Central memory CD8-positive, alpha-beta T cell (primary cell): ENCODE results near the gene ACBD6.

Experiments
- ATAC-seq: fragments of 150-1000 bp; cut with Tn5 transposase; replicated peaks from 2 replicates; pipeline ENCODE4 v1.10.0; 2022; ENCODE audit warnings: mild to moderate bottlenecking, moderate FRiP score, moderate number of reproducible peaks; ENCODE audit not compliant: poor library complexity, severe bottlenecking; ENCODE audit errors: extremely low read depth
- DNase-seq, 2 donors: peaks; one replicate each; pipeline ENCODE4 v3.0.0; 2021; ENCODE audit warnings: low spot score in 2 of 2
- H3K27ac Mint-ChIP-seq: one replicate; pipeline ENCODE4 v1.8.0; 2022; ENCODE audit warnings: low read depth, mild to moderate bottlenecking, moderate library complexity, mixed read lengths
- H3K27me3 Mint-ChIP-seq: one replicate; pipeline ENCODE4 v1.8.0; 2022; ENCODE audit warnings: mixed read lengths
- H3K36me3 Mint-ChIP-seq: one replicate; pipeline ENCODE4 v1.8.0; 2022; ENCODE audit warnings: mild to moderate bottlenecking, moderate library complexity, mixed read lengths; ENCODE audit not compliant: insufficient read depth
- H3K4me1 Mint-ChIP-seq: one replicate; pipeline ENCODE4 v1.8.0; 2022; ENCODE audit warnings: mixed read lengths
- H3K4me3 Mint-ChIP-seq: one replicate; pipeline ENCODE4 v1.8.0; 2022; ENCODE audit warnings: mild to moderate bottlenecking, moderate library complexity, mixed read lengths
- H3K9me3 Mint-ChIP-seq: one replicate; pipeline ENCODE4 v1.8.0; 2022; ENCODE audit warnings: mixed read lengths

Gene ACBD6

GRCh38 chr1:180521474-180522212, 19.3 kb upstream of the ACBD6 start:
- no peak overlapping the region for H3K4me3 Mint-ChIP-seq
- H3K36me3 Mint-ChIP-seq, result no peaks in the 10 kb centered on the region
- no peak for ATAC-seq
- H3K27me3 Mint-ChIP-seq, result peaks cover 14% of the 10 kb centered on the region
- H3K4me1 Mint-ChIP-seq, result no peaks in the 10 kb centered on the region
- H3K27ac Mint-ChIP-seq, result no peak overlapping the region
- DNase-seq, result no peak
- no peaks in the 10 kb centered on the region for H3K9me3 Mint-ChIP-seq

- Mint-ChIP-seq H3K36me3 (no peaks in the 10 kb centered on the region), H3K4me1 (no peaks in the 10 kb centered on the region), H3K27me3 (peaks cover 14% of the 10 kb centered on the region), H3K9me3 (no peaks in the 10 kb centered on the region), H3K27ac (no peak overlapping the region), H3K4me3 (no peak overlapping the region)
- ATAC-seq (no peak), DNase-seq (no peak)
Measured at GRCh38 chr1:180519846-180520245, 17.5 kb upstream of the ACBD6 start.

GRCh38 chr1:180515857-180516388, 13.5 kb upstream of the ACBD6 start:
- ATAC-seq (peak; percentile 72), DNase-seq (peak; percentile 22 to 32)
- H3K4me1 Mint-ChIP-seq, result no peaks in the 10 kb centered on the region
- peaks cover 37% of the 10 kb centered on the region for H3K27me3 Mint-ChIP-seq
- H3K27ac Mint-ChIP-seq, result no peak overlapping the region
- H3K36me3 Mint-ChIP-seq, result no peaks in the 10 kb centered on the region
- no peak overlapping the region for H3K4me3 Mint-ChIP-seq
- H3K9me3 Mint-ChIP-seq, result no peaks in the 10 kb centered on the region

- no peak overlapping the region for H3K27ac Mint-ChIP-seq
- DNase-seq (no peak), ATAC-seq (no peak)
- H3K4me1 Mint-ChIP-seq, result no peaks in the 10 kb centered on the region
- H3K9me3 Mint-ChIP-seq, result no peaks in the 10 kb centered on the region
- no peak overlapping the region for H3K4me3 Mint-ChIP-seq
- H3K36me3 Mint-ChIP-seq, result no peaks in the 10 kb centered on the region
- peaks cover 37% of the 10 kb centered on the region for H3K27me3 Mint-ChIP-seq
Measured at GRCh38 chr1:180515364-180515763, 13.0 kb upstream of the ACBD6 start.

GRCh38 chr1:180513531-180513930, 11.2 kb upstream of the ACBD6 start:
- no peak for DNase-seq
- Mint-ChIP-seq H3K9me3 (no peaks in the 10 kb centered on the region), H3K36me3 (no peaks in the 10 kb centered on the region), H3K27ac (no peak overlapping the region), H3K4me3 (no peak overlapping the region), H3K27me3 (peaks cover 26% of the 10 kb centered on the region), H3K4me1 (no peaks in the 10 kb centered on the region)
- ATAC-seq, result no peak

GRCh38 chr1:180510882-180511281, 8.5 kb upstream of the ACBD6 start:
- Mint-ChIP-seq H3K27me3 (peaks cover 26% of the 10 kb centered on the region), H3K27ac (no peak overlapping the region), H3K36me3 (no peaks in the 10 kb centered on the region), H3K4me3 (no peak overlapping the region), H3K4me1 (no peaks in the 10 kb centered on the region), H3K9me3 (no peaks in the 10 kb centered on the region)
- ATAC-seq (no peak), DNase-seq (no peak)

GRCh38 chr1:180508725-180509097, 6.3 kb upstream of the ACBD6 start:
- H3K36me3 Mint-ChIP-seq, result no peaks in the 10 kb centered on the region
- H3K9me3 Mint-ChIP-seq, result no peaks in the 10 kb centered on the region
- peaks cover 26% of the 10 kb centered on the region for H3K27me3 Mint-ChIP-seq
- ATAC-seq (no peak), DNase-seq (no peak)
- H3K4me3 Mint-ChIP-seq, result no peak overlapping the region
- H3K27ac Mint-ChIP-seq, result no peak overlapping the region
- peaks cover under 1% of the 10 kb centered on the region for H3K4me1 Mint-ChIP-seq

GRCh38 chr1:180507795-180508724, 5.7 kb upstream of the ACBD6 start:
- H3K9me3 Mint-ChIP-seq, result no peaks in the 10 kb centered on the region
- no peak overlapping the region for H3K4me3 Mint-ChIP-seq
- H3K27ac Mint-ChIP-seq, result no peak overlapping the region
- no peak for DNase-seq
- no peak for ATAC-seq
- H3K27me3 Mint-ChIP-seq, result peaks cover 25% of the 10 kb centered on the region
- H3K36me3 Mint-ChIP-seq, result peaks cover under 1% of the 10 kb centered on the region
- H3K4me1 Mint-ChIP-seq, result peaks cover 7% of the 10 kb centered on the region

- Mint-ChIP-seq H3K4me1 (peaks cover 20% of the 10 kb centered on the region), H3K4me3 (no peak overlapping the region), H3K9me3 (no peaks in the 10 kb centered on the region), H3K27ac (no peak overlapping the region), H3K36me3 (peaks cover 8% of the 10 kb centered on the region), H3K27me3 (peaks cover 3% of the 10 kb centered on the region)
- ATAC-seq (no peak), DNase-seq (no peak)
Measured at GRCh38 chr1:180505732-180506335, 3.5 kb upstream of the ACBD6 start.

- Mint-ChIP-seq H3K27ac (no peak overlapping the region), H3K27me3 (no peaks in the 10 kb centered on the region), H3K9me3 (no peaks in the 10 kb centered on the region), H3K4me3 (no peak overlapping the region), H3K4me1 (peaks cover 25% of the 10 kb centered on the region), H3K36me3 (peaks cover 8% of the 10 kb centered on the region)
- no peak for DNase-seq
- no peak for ATAC-seq
Measured at GRCh38 chr1:180504186-180504585, 1.8 kb upstream of the ACBD6 start.

- no peak for ATAC-seq
Measured at GRCh38 chr1:180503280-180503862, 994 bp upstream of the ACBD6 start.

GRCh38 chr1:180501865-180502360, 464 bp downstream of the ACBD6 start:
- H3K27ac Mint-ChIP-seq, result peak overlapping the region; percentile 90
- H3K27me3 Mint-ChIP-seq, result no peaks in the 10 kb centered on the region
- H3K4me3 Mint-ChIP-seq, result peak overlapping the region; percentile 95
- no peaks in the 10 kb centered on the region for H3K9me3 Mint-ChIP-seq
- DNase-seq (peak in 1 of 2 donors; percentile 26), ATAC-seq (peak; percentile 17)
- peaks cover 25% of the 10 kb centered on the region for H3K4me1 Mint-ChIP-seq
- peaks cover 8% of the 10 kb centered on the region for H3K36me3 Mint-ChIP-seq

More at GRCh38 chr1:180503280-180503862, 994 bp upstream of the ACBD6 start:
- Mint-ChIP-seq H3K9me3 (no peaks in the 10 kb centered on the region), H3K27ac (peak overlapping the region; percentile 90), H3K27me3 (no peaks in the 10 kb centered on the region), H3K4me3 (peak overlapping the region; percentile 95), H3K36me3 (peaks cover 8% of the 10 kb centered on the region), H3K4me1 (peaks cover 25% of the 10 kb centered on the region)
- DNase-seq, result no peak
